GM21447 (cell line): ENCODE results near the gene PGA5.

Experiments
- ATAC-seq: cut with Tn5 transposase; IDR thresholded peaks from one replicate; pipeline ENCODE4 v1.9.1; 2021; ENCODE audit not compliant: unreplicated experiment

Gene PGA5

DNA sequence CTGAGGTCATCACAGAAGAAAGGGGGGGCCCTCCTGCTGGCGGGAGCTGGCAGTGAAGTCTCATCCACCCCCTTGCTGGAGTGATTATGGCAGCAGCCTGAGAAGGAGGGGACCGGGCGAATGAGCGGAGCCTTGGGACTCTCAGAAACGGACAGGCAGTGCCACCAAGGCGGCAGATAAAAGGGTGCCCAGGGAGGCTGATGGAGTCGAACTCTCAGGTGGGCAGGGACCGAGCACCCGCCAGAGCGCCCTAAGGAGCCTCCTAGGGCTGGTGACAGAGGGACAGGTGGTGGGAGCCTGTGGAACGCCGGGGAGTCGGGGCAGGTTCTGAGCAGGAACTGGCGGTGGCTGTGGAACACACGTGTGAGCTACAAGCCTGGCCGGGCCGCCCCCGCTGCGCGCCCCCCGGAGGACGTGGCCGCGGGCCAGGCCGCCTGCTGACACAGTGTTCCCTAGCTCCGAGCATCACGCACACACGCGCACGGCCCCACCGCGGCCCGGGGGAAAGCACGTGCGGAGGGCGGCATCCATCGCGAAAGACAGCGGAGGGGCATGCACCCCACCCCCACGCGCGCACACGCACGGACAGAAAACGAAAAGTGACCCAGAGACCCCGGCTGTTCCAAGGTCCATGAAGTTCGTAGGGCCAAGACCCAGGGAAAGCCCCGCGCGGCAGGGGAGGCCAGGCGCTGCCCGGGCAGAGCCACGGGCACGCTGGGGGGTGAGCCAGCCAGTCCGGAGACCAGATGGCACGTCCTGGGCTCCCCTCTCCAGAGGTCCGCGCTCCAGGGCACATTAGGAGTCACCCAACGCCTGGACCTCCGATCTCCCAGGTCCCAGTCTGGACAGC, 53.1 kb downstream of the PGA5 start:
- peak; percentile 31 for ATAC-seq

DNA sequence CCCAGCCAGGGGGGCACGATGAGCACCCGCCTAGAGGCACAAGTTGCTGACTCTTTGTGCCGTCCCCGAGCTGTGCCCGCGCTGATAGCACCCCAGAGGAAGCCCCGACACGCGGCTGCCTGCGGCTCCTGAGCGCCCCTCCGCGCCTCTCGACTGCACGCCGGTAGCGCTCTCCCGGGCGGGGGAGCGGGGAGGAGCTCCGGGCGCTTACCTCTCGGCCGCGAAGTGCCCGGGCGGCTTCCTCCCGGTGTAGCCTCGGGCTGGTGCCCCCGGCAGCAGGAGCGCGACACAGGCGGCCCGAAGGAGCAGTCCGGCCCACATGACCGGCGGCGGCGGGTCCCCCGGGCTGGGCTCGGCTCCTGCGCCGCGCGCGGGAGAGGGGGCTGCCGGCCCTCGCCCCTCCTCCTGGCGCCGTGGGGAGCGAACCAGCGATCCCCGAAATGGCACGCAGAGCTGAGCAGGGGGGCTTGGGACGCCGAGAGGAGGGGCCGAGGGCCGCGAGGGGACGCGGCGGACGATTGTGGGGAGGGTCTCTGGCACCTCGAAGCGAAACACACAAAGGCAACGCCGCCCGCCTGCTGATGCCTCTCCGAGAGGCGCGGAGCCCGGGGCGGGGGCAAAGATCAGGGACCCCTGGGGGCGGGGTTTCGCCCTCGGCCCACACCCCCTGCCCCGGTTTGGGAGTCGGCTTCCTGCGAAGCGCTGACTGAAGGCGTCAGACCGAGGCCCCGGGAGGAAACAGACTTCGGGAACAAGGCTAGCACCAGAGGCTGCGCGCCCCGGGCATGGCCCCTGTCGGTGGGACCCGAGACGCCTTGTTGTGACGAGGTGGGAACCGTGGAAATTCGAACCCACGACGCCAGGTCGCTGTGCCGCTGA, 54.0 kb downstream of the PGA5 start, which contains the start of gene VWCE:
Gene VWCE (minus strand): TSS at position 600 of the 879 bp plus-strand sequence. CDS start 279 bp downstream, at position 321.
- peak; percentile 57 for ATAC-seq

DNA sequence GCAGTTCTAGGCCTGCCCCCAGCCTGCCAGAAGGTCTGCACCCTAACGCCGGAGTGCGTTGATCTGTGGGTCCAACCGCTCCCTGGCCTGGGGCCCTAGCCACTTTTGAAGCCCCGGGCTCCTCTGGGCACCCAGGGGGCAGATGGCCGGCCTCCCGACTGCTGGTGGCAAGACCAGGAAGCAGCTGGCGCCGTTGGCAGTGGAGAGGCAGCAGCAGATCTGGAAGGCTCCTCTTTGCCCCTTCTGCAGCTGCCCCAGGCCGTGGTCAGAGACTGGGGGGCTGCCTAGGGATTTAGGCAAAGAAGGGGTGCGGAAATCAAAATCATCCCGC, 54.6 kb downstream of the PGA5 start:
- ATAC-seq = no peak

DNA sequence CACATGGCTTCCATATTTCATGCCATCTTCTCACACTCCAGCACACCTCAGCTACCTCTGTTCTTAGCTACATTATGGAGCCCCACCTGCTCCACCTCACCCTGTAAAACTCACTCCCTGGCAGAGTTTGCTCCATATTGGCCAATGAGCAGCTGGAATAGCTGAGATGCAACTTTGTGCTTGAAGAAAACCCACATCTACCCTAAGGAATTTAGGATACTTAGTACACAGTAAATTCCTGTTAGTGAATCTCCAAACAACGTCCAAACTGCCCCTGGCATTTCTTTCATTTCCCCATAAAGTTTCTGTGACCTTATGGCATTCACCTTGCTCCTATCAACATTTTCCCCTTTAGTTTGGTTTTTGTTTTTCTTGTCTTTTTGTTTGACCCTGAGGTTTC, 56.4 kb downstream of the PGA5 start:
- ATAC-seq = no peak

DNA sequence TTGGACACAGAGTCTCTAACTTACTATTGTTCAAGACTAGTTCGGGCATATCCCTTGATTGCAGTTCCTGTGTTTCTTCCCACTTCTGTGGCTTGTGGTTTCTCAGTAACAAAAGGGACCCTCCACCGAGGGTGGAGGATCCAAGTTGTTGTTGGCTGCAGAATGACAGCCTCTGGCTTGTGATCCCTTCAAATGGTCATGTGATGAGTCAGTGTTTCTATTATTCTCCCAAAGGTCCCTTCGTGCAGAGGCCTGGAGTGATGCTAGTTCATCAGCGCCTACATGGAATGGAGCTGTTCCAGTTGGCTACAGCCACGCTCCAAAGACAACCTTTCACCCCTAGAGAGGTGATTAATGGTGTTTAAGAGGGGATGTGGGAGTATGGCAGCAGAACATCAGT, 56.8 kb downstream of the PGA5 start:
- ATAC-seq = no peak

DNA sequence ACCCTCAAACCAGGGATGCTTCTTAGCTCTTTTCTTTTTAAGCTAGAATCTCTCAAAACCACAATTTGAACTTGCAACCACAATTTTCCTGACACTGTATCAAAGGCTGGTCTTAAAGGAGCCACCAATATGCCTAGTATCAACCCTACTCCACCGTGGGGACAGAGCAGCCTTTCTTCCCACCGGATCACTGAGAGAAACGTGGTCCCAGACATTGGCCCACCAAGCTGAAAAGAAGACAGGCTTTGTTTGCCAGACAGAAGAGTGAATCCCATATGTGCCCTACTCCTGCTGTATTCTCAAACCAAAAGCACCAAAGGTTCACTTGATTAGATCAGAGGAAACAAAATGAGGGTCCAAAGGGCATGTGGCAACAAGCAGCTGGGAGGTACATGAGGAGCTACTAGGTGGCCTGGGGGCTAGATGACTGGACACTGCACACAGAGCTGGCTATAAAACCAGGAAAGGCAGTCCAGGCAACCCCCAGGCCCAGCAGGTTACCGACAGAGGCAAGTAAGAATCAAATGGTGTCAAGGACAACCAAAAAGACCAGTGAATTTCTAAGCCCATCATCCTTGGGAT, 57.8 kb downstream of the PGA5 start:
- ATAC-seq = no peak
